ENCODE data around the gene MCM5. TPM values are rescaled to one million over a fixed set of nuclear protein-coding genes. Genes with fewer than 3 reads are reported as not detected.

Gene MCM5
- total and polyA plus RNA-seq, 2 experiments from 2014 or later, result 288 to 325 TPM

DNA sequence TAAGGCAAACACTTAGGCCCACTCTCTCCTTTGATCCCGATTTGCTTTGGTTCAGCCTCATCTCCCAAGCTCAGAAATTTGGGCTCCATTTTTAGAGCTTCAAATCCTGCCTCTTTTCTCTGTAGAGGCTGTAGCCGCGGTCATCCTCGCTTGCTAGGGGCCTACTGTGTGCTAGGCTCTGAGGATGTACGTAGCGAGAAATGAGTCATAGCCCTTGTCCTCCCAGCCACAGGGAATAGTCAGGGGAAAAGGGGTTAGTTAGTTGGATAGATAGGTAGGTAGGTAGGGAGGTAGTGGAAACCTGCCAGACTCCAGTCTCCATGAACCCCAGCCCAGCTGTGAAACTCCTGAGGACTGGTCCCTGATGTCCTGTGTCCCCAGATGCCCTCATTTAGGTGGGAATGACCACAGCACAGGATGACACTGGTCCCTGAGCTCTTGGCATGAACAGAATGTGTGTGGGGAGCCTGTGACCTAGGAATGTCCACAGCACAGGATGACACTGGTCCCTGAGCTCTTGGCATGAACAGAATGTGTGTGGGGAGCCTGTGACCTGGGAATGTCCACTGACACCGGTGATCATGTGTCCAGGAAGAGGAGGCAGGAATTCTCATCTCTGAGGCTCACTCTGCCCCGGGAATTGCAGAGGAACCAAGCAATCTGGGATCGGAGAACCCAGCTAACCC, 40.4 kb upstream of the MCM5 start:
- Histone ChIP-seq H3K36me3 (ENCODE audit: insufficient read depth) (no peaks in the 10 kb centered on the region), H4K20me1 (replicated peaks; ENCODE audit: insufficient read depth) (no peaks in the 10 kb centered on the region), H3F3A (replicated peaks; ENCODE audit: low read depth) (no peaks in the 10 kb centered on the region), H2AFZ (0 out of 2 replicates have a peak overlapping the region, but pooled peaks have one; percentile 7), H3K9me2 (ENCODE audit: insufficient read depth) (no peaks in the 10 kb centered on the region), H3K4me3 (no peak overlapping the region), H3K4me2 (no peak overlapping the region), H3K4me1 (ENCODE audit: insufficient read depth) (no peaks in the 10 kb centered on the region), H3K79me2 (replicated peaks; ENCODE audit: insufficient read depth) (no peaks in the 10 kb centered on the region), H3K27me3 (ENCODE audit: insufficient read depth) (no peaks in the 10 kb centered on the region), H3K27ac (ENCODE audit: low read depth) (no peak overlapping the region)
- Mint-ChIP-seq H3K4me1 (no peaks in the 10 kb centered on the region), H3K4me3 (no peak overlapping the region), H3K36me3 (ENCODE audit: low read depth) (no peaks in the 10 kb centered on the region), H3K27ac (no peak overlapping the region), H3K27me3 (ENCODE audit: insufficient read depth, low read depth, poor library complexity) (peaks cover 10% of the 10 kb centered on the region), H3K9me3 (no peaks in the 10 kb centered on the region; the same call in 2 of the 3 replicates)
- DNase-seq (ENCODE audit: low spot score) (no peak), ATAC-seq (no peak)
- no peak for TF ChIP-seq POLR2AphosphoS5 (IDR thresholded peaks at IDR 0.05; ENCODE audit: low read depth)

GRCh38 chr22:35361001-35361558, 38.9 kb upstream of the MCM5 start:
- no peaks in the 10 kb centered on the region for H3K36me3 Mint-ChIP-seq (ENCODE audit: low read depth)
- no peaks in the 10 kb centered on the region for H3K36me3 ChIP-seq (ENCODE audit: insufficient read depth)
- no peaks in the 10 kb centered on the region for H3K27me3 ChIP-seq (ENCODE audit: insufficient read depth)
- H3K4me1 Mint-ChIP-seq, result no peaks in the 10 kb centered on the region
- H3K79me2 ChIP-seq (replicated peaks; ENCODE audit: insufficient read depth), result no peaks in the 10 kb centered on the region
- H2AFZ ChIP-seq, result no peak overlapping the region
- H3K27ac Mint-ChIP-seq, result no peak overlapping the region
- no peaks in the 10 kb centered on the region for H3F3A ChIP-seq (replicated peaks; ENCODE audit: low read depth)
- no peaks in the 10 kb centered on the region for H3K9me2 ChIP-seq (ENCODE audit: insufficient read depth)
- no peak overlapping the region for H3K4me3 Mint-ChIP-seq
- DNase-seq (ENCODE audit: low spot score) (no peak), ATAC-seq (no peak)
- H3K9me3 Mint-ChIP-seq, result no peaks in the 10 kb centered on the region; the same call in 2 of the 3 replicates
- no peak overlapping the region for H3K4me3 ChIP-seq
- no peaks in the 10 kb centered on the region for H3K4me1 ChIP-seq (ENCODE audit: insufficient read depth)
- peaks cover 4% of the 10 kb centered on the region for H3K27me3 Mint-ChIP-seq (ENCODE audit: insufficient read depth, low read depth, poor library complexity)
- H3K4me2 ChIP-seq, result no peak overlapping the region
- no peak overlapping the region for H3K27ac ChIP-seq (ENCODE audit: low read depth)
- no peaks in the 10 kb centered on the region for H4K20me1 ChIP-seq (replicated peaks; ENCODE audit: insufficient read depth)
- TF ChIP-seq JUNB (IDR thresholded peaks at IDR 0.05; ENCODE audit: unreplicated experiment), result no peak
- no peak for TF ChIP-seq REST (IDR thresholded peaks at IDR 0.05; ENCODE audit: unreplicated experiment)
- no peak for TF ChIP-seq NANOG (IDR thresholded peaks at IDR 0.05; ENCODE audit: borderline replicate concordance)
- TF ChIP-seq EZH2phosphoT487 (IDR thresholded peaks at IDR 0.05; ENCODE audit: unreplicated experiment), result no peak
- TF ChIP-seq ZNF114 (CRISPR knock-in tag; IDR thresholded peaks at IDR 0.05), result no peak
- TF ChIP-seq, protein P1, sequence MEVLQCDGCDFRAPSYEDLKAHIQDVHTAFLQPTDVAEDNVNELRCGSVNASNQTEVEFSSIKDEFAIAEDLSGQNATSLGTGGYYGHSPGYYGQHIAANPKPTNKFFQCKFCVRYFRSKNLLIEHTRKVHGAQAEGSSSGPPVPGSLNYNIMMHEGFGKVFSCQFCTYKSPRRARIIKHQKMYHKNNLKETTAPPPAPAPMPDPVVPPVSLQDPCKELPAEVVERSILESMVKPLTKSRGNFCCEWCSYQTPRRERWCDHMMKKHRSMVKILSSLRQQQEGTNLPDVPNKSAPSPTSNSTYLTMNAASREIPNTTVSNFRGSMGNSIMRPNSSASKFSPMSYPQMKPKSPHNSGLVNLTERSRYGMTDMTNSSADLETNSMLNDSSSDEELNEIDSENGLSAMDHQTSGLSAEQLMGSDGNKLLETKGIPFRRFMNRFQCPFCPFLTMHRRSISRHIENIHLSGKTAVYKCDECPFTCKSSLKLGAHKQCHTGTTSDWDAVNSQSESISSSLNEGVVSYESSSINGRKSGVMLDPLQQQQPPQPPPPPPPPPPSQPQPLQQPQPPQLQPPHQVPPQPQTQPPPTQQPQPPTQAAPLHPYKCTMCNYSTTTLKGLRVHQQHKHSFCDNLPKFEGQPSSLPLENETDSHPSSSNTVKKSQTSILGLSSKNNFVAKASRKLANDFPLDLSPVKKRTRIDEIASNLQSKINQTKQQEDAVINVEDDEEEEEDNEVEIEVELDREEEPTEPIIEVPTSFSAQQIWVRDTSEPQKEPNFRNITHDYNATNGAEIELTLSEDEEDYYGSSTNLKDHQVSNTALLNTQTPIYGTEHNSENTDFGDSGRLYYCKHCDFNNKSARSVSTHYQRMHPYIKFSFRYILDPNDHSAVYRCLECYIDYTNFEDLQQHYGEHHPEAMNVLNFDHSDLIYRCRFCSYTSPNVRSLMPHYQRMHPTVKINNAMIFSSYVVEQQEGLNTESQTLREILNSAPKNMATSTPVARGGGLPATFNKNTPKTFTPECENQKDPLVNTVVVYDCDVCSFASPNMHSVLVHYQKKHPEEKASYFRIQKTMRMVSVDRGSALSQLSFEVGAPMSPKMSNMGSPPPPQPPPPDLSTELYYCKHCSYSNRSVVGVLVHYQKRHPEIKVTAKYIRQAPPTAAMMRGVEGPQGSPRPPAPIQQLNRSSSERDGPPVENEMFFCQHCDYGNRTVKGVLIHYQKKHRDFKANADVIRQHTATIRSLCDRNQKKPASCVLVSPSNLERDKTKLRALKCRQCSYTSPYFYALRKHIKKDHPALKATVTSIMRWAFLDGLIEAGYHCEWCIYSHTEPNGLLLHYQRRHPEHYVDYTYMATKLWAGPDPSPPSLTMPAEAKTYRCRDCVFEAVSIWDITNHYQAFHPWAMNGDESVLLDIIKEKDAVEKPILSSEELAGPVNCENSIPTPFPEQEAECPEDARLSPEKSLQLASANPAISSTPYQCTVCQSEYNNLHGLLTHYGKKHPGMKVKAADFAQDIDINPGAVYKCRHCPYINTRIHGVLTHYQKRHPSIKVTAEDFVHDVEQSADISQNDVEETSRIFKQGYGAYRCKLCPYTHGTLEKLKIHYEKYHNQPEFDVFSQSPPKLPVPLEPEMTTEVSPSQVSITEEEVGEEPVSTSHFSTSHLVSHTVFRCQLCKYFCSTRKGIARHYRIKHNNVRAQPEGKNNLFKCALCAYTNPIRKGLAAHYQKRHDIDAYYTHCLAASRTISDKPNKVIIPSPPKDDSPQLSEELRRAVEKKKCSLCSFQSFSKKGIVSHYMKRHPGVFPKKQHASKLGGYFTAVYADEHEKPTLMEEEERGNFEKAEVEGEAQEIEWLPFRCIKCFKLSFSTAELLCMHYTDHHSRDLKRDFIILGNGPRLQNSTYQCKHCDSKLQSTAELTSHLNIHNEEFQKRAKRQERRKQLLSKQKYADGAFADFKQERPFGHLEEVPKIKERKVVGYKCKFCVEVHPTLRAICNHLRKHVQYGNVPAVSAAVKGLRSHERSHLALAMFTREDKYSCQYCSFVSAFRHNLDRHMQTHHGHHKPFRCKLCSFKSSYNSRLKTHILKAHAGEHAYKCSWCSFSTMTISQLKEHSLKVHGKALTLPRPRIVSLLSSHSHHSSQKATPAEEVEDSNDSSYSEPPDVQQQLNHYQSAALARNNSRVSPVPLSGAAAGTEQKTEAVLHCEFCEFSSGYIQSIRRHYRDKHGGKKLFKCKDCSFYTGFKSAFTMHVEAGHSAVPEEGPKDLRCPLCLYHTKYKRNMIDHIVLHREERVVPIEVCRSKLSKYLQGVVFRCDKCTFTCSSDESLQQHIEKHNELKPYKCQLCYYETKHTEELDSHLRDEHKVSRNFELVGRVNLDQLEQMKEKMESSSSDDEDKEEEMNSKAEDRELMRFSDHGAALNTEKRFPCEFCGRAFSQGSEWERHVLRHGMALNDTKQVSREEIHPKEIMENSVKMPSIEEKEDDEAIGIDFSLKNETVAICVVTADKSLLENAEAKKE (CRISPR knock-in tag; IDR thresholded peaks at IDR 0.05), result no peak
- TF ChIP-seq EZH2 (IDR thresholded peaks at IDR 0.05; ENCODE audit: low read depth, unreplicated experiment), result no peak
- TF ChIP-seq STAT1 (IDR thresholded peaks at IDR 0.05; ENCODE audit: unreplicated experiment), result no peak
- TF ChIP-seq, protein P2, sequence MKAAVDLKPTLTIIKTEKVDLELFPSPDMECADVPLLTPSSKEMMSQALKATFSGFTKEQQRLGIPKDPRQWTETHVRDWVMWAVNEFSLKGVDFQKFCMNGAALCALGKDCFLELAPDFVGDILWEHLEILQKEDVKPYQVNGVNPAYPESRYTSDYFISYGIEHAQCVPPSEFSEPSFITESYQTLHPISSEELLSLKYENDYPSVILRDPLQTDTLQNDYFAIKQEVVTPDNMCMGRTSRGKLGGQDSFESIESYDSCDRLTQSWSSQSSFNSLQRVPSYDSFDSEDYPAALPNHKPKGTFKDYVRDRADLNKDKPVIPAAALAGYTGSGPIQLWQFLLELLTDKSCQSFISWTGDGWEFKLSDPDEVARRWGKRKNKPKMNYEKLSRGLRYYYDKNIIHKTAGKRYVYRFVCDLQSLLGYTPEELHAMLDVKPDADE (IDR thresholded peaks at IDR 0.05), result no peak
- no peak for TF ChIP-seq ZNF331 (CRISPR knock-in tag; IDR thresholded peaks at IDR 0.05; ENCODE audit: low read depth)

Measured in GM23338 (cell line).